HG02610 (cell line): ENCODE data around the gene ARPC4.
"Not testable (repeated sequence)": the region's sequence is repeated elsewhere in the genome, so short reads cannot be mapped to it uniquely, and the experiment has no call there.

ENCODE experiments used
- ATAC-seq: cut with Tn5 transposase; IDR thresholded peaks from one replicate; pipeline ENCODE4 v1.9.1; 2021; ENCODE audit warnings: mild to moderate bottlenecking, moderate library complexity; ENCODE audit not compliant: unreplicated experiment

ARPC4 gene

DNA sequence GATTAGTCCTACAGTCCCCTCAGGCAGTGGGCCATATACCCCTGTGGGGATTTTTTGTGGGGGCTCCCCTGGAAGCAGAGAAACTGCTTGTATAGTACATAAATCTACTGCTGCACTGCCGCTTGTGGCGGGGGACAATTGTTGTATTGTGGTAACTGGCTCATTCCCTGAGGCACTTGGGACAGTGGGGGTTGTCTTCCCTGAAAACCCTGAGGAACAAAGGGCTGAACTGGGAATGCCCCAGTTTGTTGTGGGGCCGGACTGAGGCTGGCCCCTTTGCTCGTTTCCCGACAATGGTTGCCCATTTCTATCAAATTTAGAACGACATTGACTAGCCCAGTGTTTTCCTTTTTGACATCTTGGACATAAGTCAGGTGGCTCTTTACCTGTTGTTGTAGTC is 58.5 kb downstream of the ARPC4 start:
- ATAC-seq = not testable (repeated sequence)

DNA sequence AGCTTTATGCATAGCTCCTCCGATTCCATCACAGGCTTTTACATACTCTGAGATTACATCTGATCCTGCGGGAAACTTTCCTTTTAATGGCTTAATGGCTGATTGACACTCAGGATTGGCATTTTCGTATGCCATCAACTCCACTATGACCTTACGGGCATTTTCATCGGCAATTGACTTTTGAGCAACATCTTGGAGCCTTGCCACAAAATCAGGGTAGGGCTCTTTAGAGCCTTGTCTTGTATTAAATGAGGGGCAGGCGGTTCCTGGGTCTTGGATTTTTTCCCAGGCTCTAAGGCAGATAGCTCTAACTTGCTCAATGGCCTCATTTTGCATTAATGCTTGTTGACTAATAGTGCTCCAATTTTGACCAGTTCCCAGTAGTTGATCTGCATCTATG is 59.0 kb downstream of the ARPC4 start:
- ATAC-seq = not testable (repeated sequence)

- ATAC-seq = no peak
Observed at GRCh38 chr3:9852528-9852927, 59.6 kb downstream of the ARPC4 start.

DNA sequence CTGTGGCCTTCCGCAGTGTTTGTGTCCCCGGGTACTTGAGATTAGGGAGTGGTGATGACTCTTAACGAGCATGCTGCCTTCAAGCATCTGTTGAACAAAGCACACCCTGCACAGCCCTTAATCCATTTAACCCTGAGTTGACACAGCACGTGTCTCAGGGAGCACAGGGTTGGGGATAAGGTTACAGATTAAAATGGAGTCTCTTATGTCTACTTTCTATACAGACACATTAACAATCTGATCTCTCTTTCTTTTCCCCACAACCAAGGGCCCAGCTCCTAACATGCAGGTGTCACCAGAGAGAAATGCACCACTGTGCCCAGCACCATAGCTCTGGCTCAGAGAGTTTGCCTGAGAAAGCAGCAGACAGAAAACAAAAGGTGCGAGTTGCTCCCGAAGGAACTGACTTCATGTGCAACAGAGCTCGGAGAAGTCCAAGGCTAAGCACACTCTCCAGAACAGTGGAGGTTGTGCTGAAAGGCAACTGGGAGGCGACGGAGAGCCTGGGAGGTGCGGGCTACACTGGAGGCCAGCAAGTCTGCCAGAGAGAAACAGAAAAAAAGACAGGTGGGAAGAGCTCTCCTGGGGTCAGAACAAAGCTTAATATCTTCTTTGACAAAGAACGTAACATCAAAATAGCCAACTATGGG is 61.5 kb downstream of the ARPC4 start:
- not testable (repeated sequence) for ATAC-seq

GRCh38 chr3:9855594-9855993 is 62.7 kb downstream of the ARPC4 start:
- no peak for ATAC-seq
